Measurements from ENCODE around the gene UQCC2. TPM values are rescaled to one million over a fixed set of nuclear protein-coding genes. Genes with fewer than 3 reads are reported as not detected.

Gene UQCC2
- total and polyA plus RNA-seq, 2 experiments from 2014 or later = 31.7 to 138 TPM

GRCh38 chr6:33757113-33757512 is 45.6 kb upstream of the UQCC2 start:
- 72 to 80% methylated on average over 3 of the region's 3 CpGs for WGBS, 2 experiments (ENCODE audit: low coverage in 1 of 2, low lambda C conversion rate in 2 of 2, missing lambda C conversion rate in 2 of 2)
- Histone ChIP-seq H3K9me2 (ENCODE audit: insufficient read depth) (no peaks in the 10 kb centered on the region), H3F3A (ENCODE audit: insufficient read depth) (no peaks in the 10 kb centered on the region), H3K9ac (no peak overlapping the region), H3K4me1 (ENCODE audit: insufficient read depth) (no peaks in the 10 kb centered on the region), H3K27me3 (replicated peaks; ENCODE audit: insufficient read depth) (no peaks in the 10 kb centered on the region), H3K79me2 (ENCODE audit: insufficient read depth) (no peaks in the 10 kb centered on the region), H3K4me2 (ENCODE audit: unreplicated experiment) (no peak overlapping the region), H3K9me3 (ENCODE audit: low read depth) (no peaks in the 10 kb centered on the region), H3K27ac (no peak overlapping the region), H3K4me3 (no peak overlapping the region), H4K20me1 (ENCODE audit: insufficient read depth) (no peaks in the 10 kb centered on the region), H3K36me3 (ENCODE audit: low read depth) (no peaks in the 10 kb centered on the region), H2AFZ (no peak overlapping the region)
- TF ChIP-seq EZH2phosphoT487 (IDR thresholded peaks at IDR 0.05; ENCODE audit: insufficient read depth, low read depth) = no peak
- no peak for TF ChIP-seq EZH2 (IDR thresholded peaks at IDR 0.05; ENCODE audit: insufficient read depth, poor library complexity, severe bottlenecking)
- no peak for DNase-seq
- in situ Hi-C loops (cut with MboI) = no loop called here

GRCh38 chr6:33756211-33756954 is 44.9 kb upstream of the UQCC2 start:
- Histone ChIP-seq H3F3A (ENCODE audit: insufficient read depth) (no peaks in the 10 kb centered on the region), H3K36me3 (ENCODE audit: low read depth) (no peaks in the 10 kb centered on the region), H3K4me3 (no peak overlapping the region), H3K4me1 (ENCODE audit: insufficient read depth) (no peaks in the 10 kb centered on the region), H3K9me3 (ENCODE audit: low read depth) (no peaks in the 10 kb centered on the region), H3K4me2 (ENCODE audit: unreplicated experiment) (no peak overlapping the region), H3K9me2 (ENCODE audit: insufficient read depth) (no peaks in the 10 kb centered on the region), H4K20me1 (ENCODE audit: insufficient read depth) (no peaks in the 10 kb centered on the region), H3K9ac (no peak overlapping the region), H3K27ac (no peak overlapping the region), H2AFZ (no peak overlapping the region), H3K27me3 (replicated peaks; ENCODE audit: insufficient read depth) (no peaks in the 10 kb centered on the region), H3K79me2 (ENCODE audit: insufficient read depth) (no peaks in the 10 kb centered on the region)
- TF ChIP-seq EZH2phosphoT487 (IDR thresholded peaks at IDR 0.05; ENCODE audit: insufficient read depth, low read depth) (no peak), EZH2 (IDR thresholded peaks at IDR 0.05; ENCODE audit: insufficient read depth, poor library complexity, severe bottlenecking) (no peak)
- DNase-seq = no peak
- in situ Hi-C loops (cut with MboI) = no loop called here
- WGBS, 2 experiments (ENCODE audit: low coverage in 1 of 2, low lambda C conversion rate in 2 of 2, missing lambda C conversion rate in 2 of 2) = 80% methylated on average over 12 of the region's 12 CpGs

GRCh38 chr6:33755070-33755869 is 43.8 kb upstream of the UQCC2 start:
- Histone ChIP-seq H4K20me1 (ENCODE audit: insufficient read depth) (no peaks in the 10 kb centered on the region), H3K4me3 (no peak overlapping the region), H3K36me3 (ENCODE audit: low read depth) (no peaks in the 10 kb centered on the region), H2AFZ (no peak overlapping the region), H3K9ac (no peak overlapping the region), H3K9me3 (ENCODE audit: low read depth) (no peaks in the 10 kb centered on the region), H3K27me3 (replicated peaks; ENCODE audit: insufficient read depth) (no peaks in the 10 kb centered on the region), H3F3A (ENCODE audit: insufficient read depth) (no peaks in the 10 kb centered on the region), H3K9me2 (ENCODE audit: insufficient read depth) (no peaks in the 10 kb centered on the region), H3K4me2 (ENCODE audit: unreplicated experiment) (no peak overlapping the region), H3K4me1 (ENCODE audit: insufficient read depth) (peaks cover 6% of the 10 kb centered on the region), H3K27ac (no peak overlapping the region), H3K79me2 (ENCODE audit: insufficient read depth) (no peaks in the 10 kb centered on the region)
- 71 to 72% methylated on average over 13 of the region's 13 CpGs for WGBS, 2 experiments (ENCODE audit: low coverage in 1 of 2, low lambda C conversion rate in 2 of 2, missing lambda C conversion rate in 2 of 2)
- in situ Hi-C loops (cut with MboI) = no loop called here
- no peak for DNase-seq
- TF ChIP-seq EZH2phosphoT487 (IDR thresholded peaks at IDR 0.05; ENCODE audit: insufficient read depth, low read depth) (no peak), EZH2 (IDR thresholded peaks at IDR 0.05; ENCODE audit: insufficient read depth, poor library complexity, severe bottlenecking) (no peak)

- Histone ChIP-seq H3K9me2 (ENCODE audit: insufficient read depth) (no peaks in the 10 kb centered on the region), H3K4me2 (ENCODE audit: unreplicated experiment) (no peak overlapping the region), H3K9me3 (ENCODE audit: low read depth) (no peaks in the 10 kb centered on the region), H4K20me1 (ENCODE audit: insufficient read depth) (no peaks in the 10 kb centered on the region), H3K79me2 (ENCODE audit: insufficient read depth) (no peaks in the 10 kb centered on the region), H3K27ac (no peak overlapping the region), H3K27me3 (replicated peaks; ENCODE audit: insufficient read depth) (no peaks in the 10 kb centered on the region), H2AFZ (no peak overlapping the region), H3K4me1 (ENCODE audit: insufficient read depth) (peaks cover 6% of the 10 kb centered on the region), H3K9ac (no peak overlapping the region), H3K4me3 (no peak overlapping the region), H3F3A (ENCODE audit: insufficient read depth) (no peaks in the 10 kb centered on the region), H3K36me3 (ENCODE audit: low read depth) (no peaks in the 10 kb centered on the region)
- no peak for DNase-seq
- in situ Hi-C loops (cut with MboI) = no loop called here
- TF ChIP-seq EZH2 (IDR thresholded peaks at IDR 0.05; ENCODE audit: insufficient read depth, poor library complexity, severe bottlenecking) = no peak
- TF ChIP-seq EZH2phosphoT487 (IDR thresholded peaks at IDR 0.05; ENCODE audit: insufficient read depth, low read depth) = no peak
- whole genome bisulfite sequencing, 2 experiments (ENCODE audit: low coverage in 1 of 2, low lambda C conversion rate in 2 of 2, missing lambda C conversion rate in 2 of 2) = 83% methylated on average over 11 of the region's 11 CpGs
Observed at GRCh38 chr6:33754222-33754621, 42.7 kb upstream of the UQCC2 start.

Measured in GM23248 (cell line).